ENCODE results near the gene RIBC2. TPM values are rescaled to one million over a fixed set of nuclear protein-coding genes. Genes with fewer than 3 reads are reported as not detected.

RIBC2 gene
- total RNA-seq, 4 donors from 2014 or later = not detected

- no peak for TF ChIP-seq CTCF (IDR thresholded peaks at IDR 0.05; ENCODE audit: low read depth)
These were observed 64.7 kb downstream of the RIBC2 start for GRCh38 chr22:45478108-45478771.

GRCh38 chr22:45480717-45481116 is 67.2 kb downstream of the RIBC2 start:
- no peak for TF ChIP-seq CTCF (IDR thresholded peaks at IDR 0.05; ENCODE audit: low read depth)

- TF ChIP-seq CTCF (IDR thresholded peaks at IDR 0.05; ENCODE audit: low read depth) = no peak
These were observed 68.2 kb downstream of the RIBC2 start for GRCh38 chr22:45481661-45482060.

Other genes with a start within 250 kb of the RIBC2 start
- 10 to 100 TPM; 39.6 to 58.0 (median 50.2) TPM for gene NUP50, start 249.8 kb upstream of the RIBC2 start, total RNA-seq
- 10 to 100 TPM; 20.1 to 69.7 (median 36.0) TPM for gene KIAA0930, start 172.8 kb upstream of the RIBC2 start, total RNA-seq
- not detected for gene UPK3A, start 128.7 kb upstream of the RIBC2 start, total RNA-seq
- gene FAM118A, start 103.8 kb upstream of the RIBC2 start, total RNA-seq = 10 to 100 TPM; 17.3 to 60.1 (median 37.9) TPM
- under 1 TPM in 1 of 4 donors, not detected in 3; 0.17 TPM for gene SMC1B, start 94 bp upstream of the RIBC2 start, total RNA-seq
- gene FBLN1, start 89.2 kb downstream of the RIBC2 start, total RNA-seq = 100 to 1,000 TPM in 3 of 4 donors, 10 to 100 TPM in 1; 65.0 to 194 (median 136) TPM

Data from subcutaneous adipose tissue (tissue), 4 donors.